Lung (tissue), 12 donors: Measurements from ENCODE around the gene SLC17A5. TPM values are rescaled to one million over a fixed set of nuclear protein-coding genes. Genes with fewer than 3 reads are reported as not detected.

Experiments
- ATAC-seq: fragments of 200-7000 bp; cut with Tn5 transposase; one replicate; pipeline ENCODE4 v1.9.1; 2020; ENCODE audit warnings: moderate number of reproducible peaks; ENCODE audit not compliant: insufficient read depth, low FRiP score
- DNase-seq, 3 donors: peaks; one replicate each; pipeline ENCODE4 v3.0.0-alpha.2; 2013 to 2017
- H3K27ac ChIP-seq, 2 donors: one replicate each; pipeline ENCODE4 v1.5.1; 2013; ENCODE audit warnings: mild to moderate bottlenecking in 2 of 2, moderate library complexity in 2 of 2, control low read depth in 1 of 2, inconsistent platforms in 1 of 2, low read depth in 1 of 2, low read length in 1 of 2
- H3K27me3 ChIP-seq, 3 donors: one replicate each; pipeline ENCODE4 v1.5.1; 2013; ENCODE audit warnings: low read length in 2 of 3; ENCODE audit not compliant: control insufficient read depth in 3 of 3, insufficient read depth in 3 of 3
- H3K36me3 ChIP-seq, 4 donors: one replicate each; pipeline ENCODE4 v1.5.1; 2013; ENCODE audit warnings: low read length in 4 of 4, mild to moderate bottlenecking in 1 of 4, moderate library complexity in 1 of 4; ENCODE audit not compliant: control insufficient read depth in 4 of 4, insufficient read depth in 4 of 4
- H3K4me1 ChIP-seq, 5 donors: one replicate each; pipeline ENCODE4 v1.5.1; 2013; ENCODE audit warnings: low read length in 5 of 5, mild to moderate bottlenecking in 2 of 5, moderate library complexity in 1 of 5; ENCODE audit not compliant: control insufficient read depth in 5 of 5, insufficient read depth in 5 of 5
- H3K4me3 ChIP-seq: one replicate; pipeline ENCODE4 v1.5.1; 2013; ENCODE audit warnings: mild to moderate bottlenecking, control low read depth, moderate library complexity
- H3K9ac ChIP-seq, 2 donors: one replicate each; pipeline ENCODE4 v1.5.1; 2013; ENCODE audit warnings: low read length in 2 of 2, control low read depth in 1 of 2; ENCODE audit not compliant: insufficient read depth in 1 of 2
- H3K9me3 ChIP-seq, 4 donors: one replicate each; pipeline ENCODE4 v1.5.1; 2013; ENCODE audit warnings: low read length in 3 of 4, mild to moderate bottlenecking in 1 of 4, moderate library complexity in 1 of 4; ENCODE audit not compliant: control insufficient read depth in 4 of 4, insufficient read depth in 3 of 4
- CTCF ChIP-seq: IDR thresholded peaks from 2 replicates; pipeline ENCODE4 v1.5.1; 2012; ENCODE audit warnings: mild to moderate bottlenecking; ENCODE audit errors: control extremely low read depth, extremely low read depth
- WGBS, 2 donors: extraction: QIAGEN DNeasy Blood & Tissue Kit; methylation state at CpG; one replicate each; pipeline ENCODE4 v1.1.7; 2013; 5-methylcytosine and 5-hydroxymethylcytosine counted together
- polyA plus RNA-seq, 2 donors: library from polyadenylated mRNA; stranded (reverse); fragments of 200-250 nt; gene quantifications; one replicate each; pipeline ENCODE4 v1.2.1, GENCODE V29; 2013
- total RNA-seq, 2 donors: library from RNA; depleted of rRNA in 1 of 2; stranded (reverse); fragments of >200 nt in 1 of 2; gene quantifications; one replicate each; pipeline ENCODE4 v1.2.1, GENCODE V29; 2014 to 2021
- donor health status: control.
- donor health status: control.
- donor health status: Bipolar disorder and iron deficiency.
- donor health status: healthy.
- donor health status: DM: yes; HTN: yes; CAD: no.

The SLC17A5 gene
- total and polyA plus RNA-seq, 4 donors: 5.5 to 19.9 (median 18.1) TPM

DNA sequence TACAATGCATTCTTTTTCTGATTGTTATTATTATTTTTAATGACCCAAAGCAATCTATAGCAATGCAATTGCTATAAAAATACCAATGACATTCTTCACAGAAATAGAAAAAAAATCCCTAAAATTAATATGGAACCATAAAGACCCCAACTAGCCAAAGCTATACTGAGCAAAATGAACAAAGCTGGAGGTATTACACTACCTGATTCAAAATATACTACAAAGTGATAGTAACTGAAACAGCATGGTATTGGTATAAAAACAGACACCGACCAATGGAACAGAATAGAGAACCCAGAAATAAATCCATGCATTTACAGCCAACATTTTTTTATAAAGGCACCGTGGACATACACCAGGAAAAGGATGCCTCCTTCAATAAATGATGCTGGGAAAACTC, 72.5 kb downstream of the SLC17A5 start:
- H3K27me3 ChIP-seq: no peaks in the 10 kb centered on the region
- no peaks in the 10 kb centered on the region for H3K9me3 ChIP-seq
- H3K4me1 ChIP-seq: peaks cover 4 to 42% (median 19%) of the 10 kb centered on the region in 5 donors
- no peak for ATAC-seq
- peak overlapping the region; percentile 90 to 91 for H3K27ac ChIP-seq
- WGBS, 2 donors: 91 to 98% methylated on average over 2 of the region's 2 CpGs
- H3K36me3 ChIP-seq: no peaks in the 10 kb centered on the region
- TF ChIP-seq CTCF: no peak
- H3K4me3 ChIP-seq: no peak overlapping the region
- DNase-seq: no peak
- H3K9ac ChIP-seq: peak overlapping the region in 1 of 2 donors; percentile 95

DNA sequence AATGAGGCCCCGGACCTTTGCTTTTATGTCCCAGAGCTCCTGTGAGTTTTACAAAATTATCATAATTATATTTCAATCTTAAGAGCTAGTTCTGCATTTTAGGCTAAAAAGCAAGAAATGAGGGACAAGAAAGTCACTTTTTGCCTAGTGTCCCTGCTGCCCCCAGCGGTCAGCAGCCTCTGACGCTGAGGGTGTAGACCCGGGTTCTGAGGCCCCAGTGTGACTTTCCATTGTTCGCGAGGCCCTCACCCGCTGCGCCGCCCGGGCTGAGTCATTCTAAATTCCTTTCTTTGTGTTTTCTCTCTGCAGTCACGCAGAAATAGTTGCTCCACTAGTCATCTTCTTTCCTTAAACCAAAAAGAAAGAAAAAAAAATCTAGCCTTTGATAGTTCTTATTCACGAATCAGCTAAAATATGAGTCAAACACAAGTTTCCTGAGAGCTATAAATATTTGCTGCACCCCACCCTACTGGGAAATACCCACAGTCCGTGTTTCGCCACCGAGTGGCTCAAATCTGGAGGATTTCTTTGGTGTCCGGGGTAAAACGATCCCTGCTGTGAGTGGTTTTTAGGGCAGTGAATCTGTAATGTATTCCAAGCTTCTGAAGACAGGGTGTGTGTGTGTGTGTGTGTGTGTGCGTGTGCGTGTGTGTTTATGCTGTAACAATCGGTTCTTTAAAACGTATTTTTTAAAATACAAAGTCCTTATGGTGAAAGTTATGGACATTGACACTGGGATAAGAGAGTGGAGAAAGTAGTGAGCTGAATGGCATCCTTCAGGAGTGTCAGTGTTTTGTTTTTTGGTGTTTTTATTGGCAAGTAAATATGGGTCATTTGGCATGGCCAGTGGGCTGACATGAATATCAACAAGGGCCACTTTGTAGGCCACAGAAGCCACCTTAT, 73.3 kb downstream of the SLC17A5 start:
- DNase-seq (peak; percentile 77 to 89 (median 86)), ATAC-seq (peak; percentile 93)
- no peaks in the 10 kb centered on the region for H3K36me3 ChIP-seq
- peaks cover 4 to 34% (median 14%) of the 10 kb centered on the region in 5 donors for H3K4me1 ChIP-seq
- no peaks in the 10 kb centered on the region for H3K27me3 ChIP-seq
- H3K9me3 ChIP-seq: no peaks in the 10 kb centered on the region
- 8 to 10% methylated on average over 21 of the region's 21 CpGs for WGBS, 2 donors
- peak overlapping the region in 1 of 2 donors; percentile 95 for H3K9ac ChIP-seq
- H3K27ac ChIP-seq: peak overlapping the region; percentile 90 to 91
- TF ChIP-seq CTCF: peak; percentile 11
- H3K4me3 ChIP-seq: no peak overlapping the region

- DNase-seq: peak; percentile 63 to 92 (median 91)
- Histone ChIP-seq H3K9me3 (no peaks in the 10 kb centered on the region), H3K27me3 (no peaks in the 10 kb centered on the region), H3K4me1 (peaks cover 4 to 27% (median 14%) of the 10 kb centered on the region in 5 donors), H3K36me3 (no peaks in the 10 kb centered on the region), H3K27ac (peak overlapping the region; percentile 90 to 91), H3K4me3 (no peak overlapping the region), H3K9ac (peak overlapping the region in 1 of 2 donors; percentile 95)
- no peak for TF ChIP-seq CTCF
- peak; percentile 41 for ATAC-seq
- 31 to 42% methylated on average over 4 of the region's 4 CpGs for WGBS, 2 donors
These were observed 73.9 kb downstream of the SLC17A5 start for GRCh38 chr6:73579851-73580246.
